HG03571 (cell line): Measurements from ENCODE around the gene AZIN2.
"Not testable (repeated sequence)": the region's sequence is repeated elsewhere in the genome, so short reads cannot be mapped to it uniquely, and the experiment has no call there.

Source experiments
- ATAC-seq: cut with Tn5 transposase; IDR thresholded peaks from one replicate; pipeline ENCODE4 v1.9.1; 2021; ENCODE audit not compliant: unreplicated experiment

Gene AZIN2

GRCh38 chr1:33080885-33081553 lies at the start of gene AZIN2:
Gene AZIN2, plus strand, starts transcription at chr1:33081153. Its CDS starts 1,097 bp downstream, at chr1:33082250.
- ATAC-seq: peak; percentile 91

DNA sequence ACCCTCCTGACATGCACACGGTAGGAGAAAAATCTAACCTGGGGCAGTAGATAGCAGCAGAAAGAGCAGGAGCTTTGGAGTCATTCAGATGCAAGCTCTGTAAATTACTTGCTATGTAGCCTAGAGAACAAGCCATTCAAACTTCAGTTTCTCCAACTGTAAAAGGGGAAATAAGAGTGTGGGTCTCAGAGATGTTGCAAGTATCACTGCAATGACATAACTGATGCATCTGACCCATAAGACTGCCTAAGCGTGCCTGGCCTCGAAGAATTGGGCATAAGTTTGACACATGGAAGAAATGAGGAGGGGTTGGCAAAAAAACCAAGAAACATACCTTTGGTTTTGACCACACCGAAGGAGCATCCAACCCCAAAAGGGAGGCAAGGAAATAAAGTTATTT lies 49.4 kb upstream of the AZIN2 start:
- no peak for ATAC-seq

DNA sequence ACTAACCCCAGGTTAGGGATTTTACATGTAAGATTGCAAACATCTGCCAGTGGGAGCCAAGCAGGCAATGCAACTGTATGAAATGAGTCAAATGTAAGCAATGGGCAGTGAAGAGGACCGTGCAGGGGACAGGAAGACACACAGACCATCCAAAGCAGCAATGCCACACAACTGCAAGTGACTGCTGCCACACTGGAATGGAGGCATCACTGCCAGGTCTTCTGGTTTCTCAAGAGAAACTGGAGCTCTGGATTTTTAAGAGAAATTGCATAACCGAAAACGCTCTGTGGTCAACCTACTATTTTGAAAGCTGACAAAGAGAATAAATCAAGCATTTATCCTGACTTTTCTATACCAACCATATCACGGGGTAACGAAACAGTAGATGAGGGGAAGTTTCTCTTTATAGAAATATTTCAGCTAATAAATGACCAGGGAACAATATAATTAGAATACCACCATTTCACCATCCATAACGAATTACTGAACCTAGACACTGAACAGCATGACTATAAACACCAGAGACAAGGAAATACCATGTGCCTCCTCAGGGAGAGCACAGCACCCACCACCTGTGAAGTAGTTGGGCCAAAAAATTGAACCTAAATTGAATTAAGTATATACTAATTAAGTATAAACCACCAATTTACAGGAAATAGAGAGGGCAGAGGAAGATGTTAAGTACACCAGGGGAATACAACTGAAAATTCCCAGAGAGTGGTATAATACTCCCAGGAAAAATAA lies 48.7 kb upstream of the AZIN2 start:
- no peak for ATAC-seq

DNA sequence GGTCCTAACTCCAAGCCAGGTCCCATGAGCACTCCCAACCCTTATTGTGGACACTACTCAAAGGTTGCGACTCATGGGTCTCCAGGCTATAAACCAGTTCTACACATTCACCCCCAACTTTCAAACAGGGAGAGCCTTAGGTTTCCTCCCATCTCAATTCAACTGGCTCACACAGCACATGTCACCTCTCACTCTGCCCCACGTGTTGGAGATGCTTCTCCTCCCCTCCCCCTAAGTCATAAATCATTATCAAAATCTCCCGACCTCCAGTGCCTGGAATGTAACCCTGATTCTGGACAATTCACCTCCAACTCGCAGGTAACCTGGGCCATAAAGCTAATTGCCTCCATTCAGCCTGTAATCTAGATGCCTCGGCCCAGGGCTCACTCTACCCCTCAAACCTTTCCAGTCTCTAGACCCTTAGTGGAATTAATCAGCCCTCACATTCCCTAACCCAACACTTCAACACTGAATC lies 44.9 kb upstream of the AZIN2 start:
- ATAC-seq: no peak

DNA sequence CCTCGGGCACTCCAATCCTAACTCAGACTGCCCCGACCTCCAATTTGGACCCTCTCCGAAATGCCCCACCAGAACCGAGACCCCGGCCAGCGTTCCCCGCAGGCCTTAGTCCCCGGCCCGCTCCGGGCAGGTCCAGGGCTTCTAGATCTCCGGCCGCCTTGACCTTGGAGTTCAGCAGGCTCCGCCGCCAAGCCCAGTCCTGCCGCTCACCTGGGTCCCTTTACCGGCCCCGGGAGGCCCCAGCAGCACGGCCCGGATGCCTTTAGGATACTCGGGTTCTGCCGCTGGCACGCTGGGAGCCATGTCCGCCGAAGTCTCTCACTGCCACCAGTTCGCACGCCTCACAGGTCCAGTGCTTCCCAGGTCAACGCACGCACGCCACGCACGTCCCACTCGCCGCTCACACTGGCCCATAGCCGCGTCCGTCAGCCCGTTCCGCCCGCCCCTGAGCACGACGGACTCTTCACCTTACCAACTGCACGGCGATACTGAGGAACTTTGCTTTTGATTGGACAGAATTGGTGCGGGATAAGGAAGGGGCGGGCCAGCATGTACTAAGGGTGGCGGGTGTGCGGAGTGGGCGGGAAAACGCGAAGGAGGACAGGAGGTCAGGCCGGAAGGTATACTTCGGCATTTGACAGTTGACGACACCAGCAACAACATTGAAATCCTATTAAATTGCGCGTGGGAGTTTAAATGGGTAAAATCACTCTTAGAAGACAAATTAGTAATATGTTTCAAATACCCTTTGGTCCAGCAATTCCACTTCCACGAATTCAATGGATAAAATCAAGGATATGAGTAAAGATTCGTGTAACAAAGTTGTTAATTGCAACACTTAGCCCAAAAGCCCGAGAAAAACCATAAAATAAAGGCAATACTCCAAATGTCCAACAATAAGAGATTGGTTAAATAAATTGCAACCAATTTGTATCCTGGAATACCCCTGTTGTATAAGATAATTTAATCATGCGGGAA lies 44.1 kb upstream of the AZIN2 start, which contains the start of gene AK2:
AK2 (minus strand) TSS at position 358 of the 978 bp plus-strand sequence; CDS start at position 303, 55 bp downstream.
- peak; percentile 94 for ATAC-seq

DNA sequence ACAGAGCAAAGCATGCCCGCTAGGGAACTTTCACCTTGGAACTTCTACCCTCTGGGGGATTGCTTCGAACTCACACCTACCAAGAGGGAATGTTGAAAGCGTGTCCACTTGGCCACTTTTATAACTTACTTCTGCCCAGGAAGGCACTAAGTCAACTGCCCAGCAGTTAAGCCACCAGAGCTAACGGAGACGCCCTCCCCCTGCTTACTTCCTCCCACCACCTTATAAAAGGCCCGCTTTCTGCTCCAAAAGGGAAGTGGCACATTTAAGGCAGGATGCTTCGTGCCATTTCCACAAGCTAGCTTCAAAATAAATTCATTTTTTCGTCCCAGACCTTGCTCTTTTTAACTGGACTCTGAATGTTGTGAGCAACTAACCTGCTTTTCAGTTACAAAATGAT lies 41.1 kb upstream of the AZIN2 start:
- no peak for ATAC-seq

GRCh38 chr1:33041026-33041425 lies 39.9 kb upstream of the AZIN2 start:
- ATAC-seq: no peak

- no peak for ATAC-seq
Measured at GRCh38 chr1:33042831-33043230, 38.1 kb upstream of the AZIN2 start.

DNA sequence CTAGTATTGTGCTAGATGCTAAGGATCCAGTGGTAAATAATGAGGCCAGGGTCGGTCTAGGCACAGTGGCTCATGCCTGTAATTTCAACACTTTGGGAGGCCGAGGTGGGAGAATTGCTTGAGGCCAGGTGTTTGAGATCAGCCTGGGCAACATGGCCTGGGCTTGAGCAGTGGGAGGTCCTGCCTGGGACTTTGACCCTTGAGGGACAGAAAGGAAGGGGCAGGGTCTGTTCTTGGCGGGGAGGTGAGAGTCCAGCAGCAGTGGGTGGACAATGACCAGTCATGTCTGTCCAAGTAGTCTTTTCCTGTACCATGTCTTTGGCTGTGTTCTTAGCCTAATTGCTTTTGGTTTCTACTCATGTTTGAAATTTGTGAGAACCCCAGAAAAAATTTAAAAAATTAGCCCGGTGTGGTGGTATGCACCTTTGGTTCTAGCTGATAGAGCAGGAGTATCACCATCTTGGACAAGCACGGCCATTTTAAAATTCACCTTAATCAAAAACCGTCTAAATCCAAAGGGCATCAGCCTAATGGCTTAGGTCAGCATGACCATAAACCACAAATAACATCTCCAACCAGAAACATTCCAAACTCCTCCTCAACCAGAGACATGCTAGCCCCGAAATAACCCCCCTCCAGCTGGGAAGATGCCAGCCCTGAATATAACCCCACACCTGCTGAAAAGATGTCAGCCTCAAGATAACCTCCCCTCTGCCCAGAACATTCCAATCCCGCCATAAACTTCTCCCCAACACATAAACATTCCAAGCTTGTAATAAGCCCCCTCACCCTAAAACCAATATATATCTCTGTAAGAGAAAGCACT lies 37.5 kb upstream of the AZIN2 start:
- ATAC-seq: no peak

- ATAC-seq: no peak
Measured at GRCh38 chr1:33045246-33045645, 35.7 kb upstream of the AZIN2 start.

- ATAC-seq: no peak
Measured at GRCh38 chr1:33045814-33046213, 35.1 kb upstream of the AZIN2 start.

GRCh38 chr1:33046234-33046633 lies 34.7 kb upstream of the AZIN2 start:
- ATAC-seq: not testable (repeated sequence)

DNA sequence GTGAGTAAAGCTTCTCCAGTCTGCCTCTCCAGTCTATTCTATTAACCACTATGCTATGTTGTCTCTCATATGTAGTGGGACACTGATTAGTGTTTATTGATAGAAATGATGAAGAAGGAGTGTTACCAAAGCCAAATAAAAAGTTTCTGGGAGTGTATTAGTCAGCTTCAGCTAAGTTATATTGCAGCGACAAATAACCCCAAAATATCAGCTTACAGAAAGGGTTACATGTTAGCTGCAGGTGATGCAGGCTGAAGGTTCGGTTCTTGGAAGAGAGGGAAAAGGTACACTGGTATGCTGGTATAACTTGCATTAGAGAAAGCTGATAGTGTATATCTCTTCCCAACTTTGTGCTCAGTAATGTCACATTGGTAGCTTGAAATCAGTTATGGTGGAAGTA lies 33.7 kb upstream of the AZIN2 start:
- ATAC-seq: no peak

GRCh38 chr1:33047839-33048305 lies 33.1 kb upstream of the AZIN2 start:
- no peak for ATAC-seq

DNA sequence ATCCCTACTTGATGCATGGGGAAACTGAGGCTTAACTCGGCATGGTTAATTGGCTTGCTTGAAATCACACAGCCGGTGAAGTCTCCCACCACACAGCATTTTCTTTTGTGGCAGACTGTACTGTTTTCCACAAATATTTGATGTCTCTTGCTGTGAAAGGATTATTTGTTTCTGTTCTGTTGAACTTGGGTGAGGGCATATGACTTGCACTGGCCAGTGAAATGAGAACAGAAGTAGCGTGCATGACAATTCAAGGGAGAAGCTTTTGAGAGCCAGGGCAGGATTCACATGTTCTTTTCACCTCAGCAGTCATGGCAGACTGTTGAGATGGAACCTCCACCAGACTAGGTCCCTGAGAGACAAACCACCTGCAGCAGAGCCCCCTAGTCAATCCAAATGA lies 32.5 kb upstream of the AZIN2 start:
- no peak for ATAC-seq

DNA sequence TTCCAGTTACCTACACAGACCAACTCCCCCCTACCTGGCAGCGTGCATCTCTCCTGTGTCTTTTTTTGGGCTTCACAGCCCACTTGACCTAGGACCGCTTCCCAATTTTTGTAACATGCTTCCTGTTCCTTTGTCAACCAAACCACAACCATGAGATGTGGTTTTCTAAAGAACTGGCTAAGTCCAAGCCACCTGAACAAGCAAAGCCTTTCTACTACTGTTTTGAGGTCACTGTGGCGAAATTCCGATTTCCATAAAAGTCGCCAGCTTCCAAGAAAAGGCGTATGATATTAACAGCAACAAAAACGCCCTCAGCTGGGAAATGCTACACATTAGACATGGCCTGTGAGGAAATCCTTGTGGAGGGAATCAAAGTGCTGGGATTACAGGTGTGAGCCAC lies 31.6 kb upstream of the AZIN2 start:
- ATAC-seq: no peak

DNA sequence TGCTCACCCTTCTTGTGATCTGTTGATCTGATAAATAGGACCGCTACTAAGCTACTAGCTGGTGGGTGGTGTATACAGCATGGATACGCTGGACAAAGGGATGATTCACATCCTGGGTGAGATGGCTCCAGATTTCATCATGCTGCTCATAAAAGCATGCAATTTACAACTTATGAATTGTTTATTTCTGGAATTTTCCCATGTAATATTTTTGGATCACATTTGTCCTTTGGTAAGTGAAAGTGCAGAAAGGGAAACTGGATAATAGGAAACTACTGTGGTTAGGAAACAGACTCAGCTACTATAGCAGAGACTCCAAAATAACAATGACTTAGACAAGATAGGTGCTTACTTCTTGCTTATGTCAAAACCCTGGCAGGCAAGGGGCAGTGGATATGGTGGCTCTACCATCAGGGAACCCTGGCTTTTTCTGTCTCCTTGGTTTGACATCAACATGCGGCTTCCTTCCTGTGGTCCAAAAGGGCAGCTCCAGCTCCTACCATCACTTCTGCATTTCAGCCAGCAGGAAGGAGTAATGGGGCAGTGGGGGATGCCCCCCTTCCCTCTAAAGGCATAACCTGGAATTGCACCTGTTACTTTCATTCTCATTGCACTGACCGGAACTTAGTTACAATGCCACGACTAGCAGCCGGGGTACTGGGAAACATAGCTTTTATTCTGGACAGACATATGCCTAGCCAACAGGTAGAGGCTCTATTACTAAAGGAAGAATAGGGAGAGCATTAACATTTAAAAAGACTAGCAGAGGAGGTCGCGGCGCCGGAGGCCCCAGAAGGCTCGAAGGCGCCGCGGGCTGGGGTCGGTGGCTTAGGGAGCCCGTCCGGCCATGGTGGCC lies 30.5 kb upstream of the AZIN2 start:
- no peak for ATAC-seq

- no peak for ATAC-seq
Measured at GRCh38 chr1:33055210-33056008, 25.5 kb upstream of the AZIN2 start.
